Right cardiac atrium (tissue), 5 donors: ENCODE results near the gene TRIML2. TPM values are rescaled to one million over a fixed set of nuclear protein-coding genes. Genes with fewer than 3 reads are reported as not detected.

Source experiments
- ATAC-seq, 2 donors: fragments of 200-7000 bp; cut with Tn5 transposase; one replicate each; pipeline versions ENCODE4 v1.8.0 to v1.9.1; 2020; ENCODE audit warnings: moderate library complexity in 2 of 2, mild to moderate bottlenecking in 1 of 2
- DNase-seq, 3 donors: peaks; one replicate each; pipeline ENCODE4 v3.0.0-alpha.2; 2020
- H3K27ac ChIP-seq: one replicate; pipeline ENCODE4 v1.5.1; 2013; ENCODE audit warnings: mild to moderate bottlenecking, low read length, control low read depth, moderate library complexity
- H3K27me3 ChIP-seq: one replicate; pipeline ENCODE4 v1.6.1; 2013; ENCODE audit not compliant: control insufficient read depth, insufficient read depth
- H3K4me1 ChIP-seq: one replicate; pipeline ENCODE4 v1.6.1; 2013; ENCODE audit warnings: low read length; ENCODE audit not compliant: control insufficient read depth, insufficient read depth
- H3K4me3 ChIP-seq: one replicate; pipeline ENCODE4 v1.5.1; 2013; ENCODE audit warnings: low read length, control low read depth
- H3K9me3 ChIP-seq: one replicate; pipeline ENCODE4 v1.6.1; 2013; ENCODE audit warnings: low read length; ENCODE audit not compliant: control insufficient read depth
- WGBS: extraction: QIAGEN DNeasy Blood & Tissue Kit; methylation state at CpG from one replicate; pipeline ENCODE4 v1.1.7; 2013; 5-methylcytosine and 5-hydroxymethylcytosine counted together
- intact Hi-C, 4 donors: fragments of 100-400 bp; cut with DNase I; formaldehyde crosslinking; loops; one replicate each; pipeline versions ENCODE4 v1.11.0 to v1.14.0; 2022 to 2023
- long read RNA-seq, 4 donors: library from polyadenylated mRNA; unstranded; transcript quantifications; one replicate each; pipeline ENCODE4 v2.0.0, GENCODE V29; 2020 to 2021
- polyA plus RNA-seq: library from polyadenylated mRNA; stranded (reverse); fragments of 200-250 nt; gene quantifications from one replicate; pipeline ENCODE4 v1.2.3, GENCODE V29; 2013
- total RNA-seq, 4 donors: library from RNA; stranded (reverse); fragmentation: NEBNext Ultra II Directional; extraction: Animal tissue kit (Norgen Biotek cat#: 25700); gene quantifications; one replicate each; pipeline ENCODE4 v1.2.1, GENCODE V29; 2021
- donor health status: healthy with polysubstance abuse.
- donor health status: DM: no; HTN: yes; CAD: no.
- donor health status: DM: no; HTN: no; CAD: no.
- donor health status: DM: no; HTN: yes; CAD: no; lungs with severe emphysema.
- donor health status: DM: yes; HTN: yes; CAD: no.

The TRIML2 gene, protein sequence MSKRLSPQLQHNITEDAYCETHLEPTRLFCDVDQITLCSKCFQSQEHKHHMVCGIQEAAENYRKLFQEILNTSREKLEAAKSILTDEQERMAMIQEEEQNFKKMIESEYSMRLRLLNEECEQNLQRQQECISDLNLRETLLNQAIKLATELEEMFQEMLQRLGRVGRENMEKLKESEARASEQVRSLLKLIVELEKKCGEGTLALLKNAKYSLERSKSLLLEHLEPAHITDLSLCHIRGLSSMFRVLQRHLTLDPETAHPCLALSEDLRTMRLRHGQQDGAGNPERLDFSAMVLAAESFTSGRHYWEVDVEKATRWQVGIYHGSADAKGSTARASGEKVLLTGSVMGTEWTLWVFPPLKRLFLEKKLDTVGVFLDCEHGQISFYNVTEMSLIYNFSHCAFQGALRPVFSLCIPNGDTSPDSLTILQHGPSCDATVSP
- not detected for total RNA-seq
- polyA plus RNA-seq, result not detected
- long read RNA-seq, donor 1, result 0 reads
- long read RNA-seq, donor 2, result 0 reads
- long read RNA-seq, donor 3, result 0 reads
- long read RNA-seq, donor 4, result 0 reads

DNA sequence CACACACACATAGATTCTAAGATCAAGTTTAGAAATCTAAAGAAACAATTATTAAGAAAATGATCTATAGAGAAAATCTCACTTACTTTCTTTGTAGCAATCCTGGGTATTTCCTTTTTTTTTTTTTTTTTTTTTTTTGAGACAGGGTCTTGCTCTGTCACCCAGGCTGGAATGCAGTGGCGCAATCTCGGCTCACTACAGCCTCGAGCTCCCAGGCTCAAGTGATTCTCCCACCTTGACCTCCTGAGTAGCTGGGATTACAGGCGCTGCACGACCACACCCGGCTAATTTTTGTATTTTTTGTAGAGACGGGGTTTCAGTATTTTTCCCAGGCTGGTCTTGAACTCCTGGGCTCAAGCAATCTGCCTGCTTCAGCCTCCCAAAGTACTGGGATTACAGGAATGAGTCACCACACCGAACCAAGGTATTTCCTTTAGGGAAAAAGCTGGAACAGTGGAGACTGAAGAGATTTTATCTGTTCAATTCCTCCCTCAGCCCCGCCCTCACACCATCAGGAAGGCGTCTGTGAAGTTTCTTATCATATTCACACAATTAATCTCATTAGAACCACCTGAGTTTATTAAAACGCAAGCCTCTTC lies at the start of gene TRIML2:
Gene TRIML2, minus strand, starts transcription at position 447 of the 599 bp plus-strand sequence. CDS start 4,235 bp downstream, outside the sequence.
- ATAC-seq, result no peak
- Histone ChIP-seq H3K27me3 (no peaks in the 10 kb centered on the region), H3K9me3 (no peaks in the 10 kb centered on the region), H3K4me3 (no peak within 1 kb of the TSS), H3K27ac (no peak within 1 kb of the TSS), H3K4me1 (no peaks in the 10 kb centered on the region)
- no peak for DNase-seq
- 39% methylated on average over 11 of the region's 11 CpGs for WGBS
- intact Hi-C loops, result no loop called here

DNA sequence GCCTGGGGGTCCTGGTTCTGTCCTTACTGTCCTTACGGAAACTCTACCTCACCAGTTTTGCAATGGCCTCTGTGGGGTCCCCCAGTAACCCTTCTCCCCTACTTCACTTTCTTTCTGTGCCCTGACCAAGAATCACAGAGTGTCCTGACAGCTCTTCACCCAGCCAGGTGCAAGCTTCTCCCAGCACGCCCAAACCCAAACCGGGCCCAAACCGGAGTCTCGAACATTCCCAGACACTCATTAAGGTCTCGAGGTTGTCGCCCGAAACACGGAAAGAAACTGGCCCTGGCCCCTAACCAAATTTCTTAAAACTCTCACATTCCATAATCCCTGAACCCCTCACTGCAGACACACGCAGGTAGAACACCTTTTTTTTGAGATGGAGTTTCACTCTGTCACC lies 48.9 kb upstream of the TRIML2 start:
- WGBS, result 96% methylated on average over 10 of the region's 10 CpGs
- Histone ChIP-seq H3K9me3 (no peaks in the 10 kb centered on the region), H3K4me1 (no peaks in the 10 kb centered on the region), H3K4me3 (no peak overlapping the region), H3K27me3 (no peaks in the 10 kb centered on the region), H3K27ac (no peak overlapping the region)
- ATAC-seq (no peak), DNase-seq (no peak)
- intact Hi-C loops, result no loop called here

DNA sequence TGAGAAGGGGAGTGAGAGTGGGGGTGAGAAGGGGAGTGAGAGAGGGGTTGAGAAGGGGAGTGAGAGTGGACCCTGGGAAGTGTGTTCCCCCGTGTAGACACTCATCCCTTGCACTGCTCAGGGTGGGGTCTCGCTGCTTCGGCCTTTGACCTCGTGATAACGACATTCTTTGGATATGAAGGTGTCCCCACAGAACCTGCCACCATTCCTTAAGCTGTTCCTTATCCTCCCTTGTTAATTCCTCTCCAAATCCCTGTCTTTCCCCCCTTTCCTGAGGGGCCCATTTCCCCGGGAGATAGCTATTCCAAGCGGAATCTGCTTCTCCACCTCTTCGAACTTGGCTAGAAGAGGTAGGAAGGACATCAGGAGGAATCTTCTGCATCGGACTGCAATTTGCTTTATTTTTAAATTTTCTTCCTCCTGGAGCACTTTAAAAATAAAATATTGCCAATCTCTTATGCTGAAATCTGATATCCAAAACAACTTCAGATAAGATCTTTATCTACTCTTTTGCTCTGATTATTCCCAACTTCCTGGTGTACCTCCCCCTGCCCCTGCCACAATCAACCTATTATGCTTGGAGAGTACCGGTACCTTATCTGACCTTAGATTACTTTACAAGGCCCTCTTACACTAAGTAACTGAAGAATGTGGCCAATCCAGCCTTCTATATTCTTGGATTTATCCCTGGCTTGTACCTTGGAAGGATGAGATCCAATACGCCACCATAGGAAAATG lies 45.4 kb upstream of the TRIML2 start:
- WGBS, result 87% methylated on average over 11 of the region's 11 CpGs

DNA sequence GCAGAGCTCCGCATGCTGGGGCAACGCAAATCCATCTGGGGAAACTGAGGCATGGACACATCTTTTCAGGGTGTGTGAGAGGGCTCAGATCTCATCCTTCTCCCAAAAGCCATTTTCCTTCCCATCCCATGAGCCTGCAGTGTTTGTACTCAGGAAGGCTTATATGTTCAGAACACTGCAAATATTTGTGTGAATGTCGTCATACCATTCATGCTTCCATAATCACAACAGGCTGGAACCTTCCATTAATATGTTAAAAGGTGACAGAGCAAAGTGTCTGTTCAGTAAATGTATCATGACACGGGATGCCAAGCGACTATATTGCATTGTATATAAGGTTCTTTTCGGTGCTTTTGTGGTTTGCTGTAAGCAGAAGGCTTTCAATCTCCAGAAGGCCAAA lies 38.4 kb upstream of the TRIML2 start:
- WGBS, result 90% methylated on average over 6 of the region's 6 CpGs
- Histone ChIP-seq H3K4me1 (no peaks in the 10 kb centered on the region), H3K27me3 (no peaks in the 10 kb centered on the region), H3K4me3 (no peak overlapping the region), H3K9me3 (no peaks in the 10 kb centered on the region), H3K27ac (no peak overlapping the region)
- ATAC-seq, result no peak
- DNase-seq, result no peak
- intact Hi-C loops, result no loop called here

More for the DNA sequence above, 45.4 kb upstream of the TRIML2 start:
- intact Hi-C loops, result no loop called here
- Histone ChIP-seq H3K27me3 (no peaks in the 10 kb centered on the region), H3K27ac (no peak overlapping the region), H3K4me1 (no peaks in the 10 kb centered on the region), H3K9me3 (no peaks in the 10 kb centered on the region), H3K4me3 (no peak overlapping the region)
- ATAC-seq (no peak), DNase-seq (no peak)

DNA sequence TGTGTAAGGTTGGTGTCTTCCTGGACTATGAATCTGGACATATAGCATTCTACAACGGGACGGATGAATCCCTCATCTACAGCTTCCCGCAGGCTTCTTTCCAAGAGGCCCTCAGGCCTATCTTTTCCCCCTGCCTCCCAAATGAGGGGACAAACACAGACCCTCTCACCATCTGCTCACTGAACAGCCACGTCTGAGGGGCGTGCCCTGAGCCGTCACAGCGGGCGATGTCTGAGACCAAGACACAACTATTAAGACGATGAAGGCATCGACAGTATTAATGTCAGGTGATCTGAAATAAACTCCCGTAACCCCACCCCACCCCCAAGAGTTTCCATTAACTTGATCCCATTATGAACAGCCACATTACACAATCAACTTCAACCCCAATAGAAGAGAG lies 37.8 kb upstream of the TRIML2 start:
- ATAC-seq (no peak), DNase-seq (no peak)
- H3K4me1 ChIP-seq, result no peaks in the 10 kb centered on the region
- no peak overlapping the region for H3K27ac ChIP-seq
- intact Hi-C loops, result no loop called here
- no peaks in the 10 kb centered on the region for H3K9me3 ChIP-seq
- no peaks in the 10 kb centered on the region for H3K27me3 ChIP-seq
- H3K4me3 ChIP-seq, result no peak overlapping the region
- 91% methylated on average over 11 of the region's 11 CpGs for WGBS

DNA sequence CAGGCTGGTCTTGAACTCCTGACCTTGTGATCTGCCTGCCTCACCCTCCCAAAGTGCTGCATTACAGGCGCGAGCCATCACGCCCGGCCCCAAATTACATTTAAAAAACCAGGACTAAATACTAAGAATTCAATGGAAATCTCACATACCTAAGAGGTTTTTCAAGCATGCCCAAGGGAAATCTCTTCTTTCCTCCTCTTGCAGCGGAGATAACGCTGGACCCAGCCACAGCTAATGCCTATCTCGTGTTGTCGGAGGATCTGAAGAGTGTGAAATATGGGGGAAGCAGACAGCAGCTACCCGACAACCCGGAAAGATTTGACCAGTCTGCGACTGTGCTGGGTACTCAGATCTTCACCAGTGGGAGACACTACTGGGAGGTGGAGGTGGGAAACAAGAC lies 37.2 kb upstream of the TRIML2 start:
- H3K27ac ChIP-seq, result no peak overlapping the region
- H3K4me1 ChIP-seq, result no peaks in the 10 kb centered on the region
- ATAC-seq, result no peak
- DNase-seq, result no peak
- intact Hi-C loops, result no loop called here
- WGBS, result 65% methylated on average over 11 of the region's 11 CpGs
- no peaks in the 10 kb centered on the region for H3K27me3 ChIP-seq
- no peak overlapping the region for H3K4me3 ChIP-seq
- H3K9me3 ChIP-seq, result no peaks in the 10 kb centered on the region

DNA sequence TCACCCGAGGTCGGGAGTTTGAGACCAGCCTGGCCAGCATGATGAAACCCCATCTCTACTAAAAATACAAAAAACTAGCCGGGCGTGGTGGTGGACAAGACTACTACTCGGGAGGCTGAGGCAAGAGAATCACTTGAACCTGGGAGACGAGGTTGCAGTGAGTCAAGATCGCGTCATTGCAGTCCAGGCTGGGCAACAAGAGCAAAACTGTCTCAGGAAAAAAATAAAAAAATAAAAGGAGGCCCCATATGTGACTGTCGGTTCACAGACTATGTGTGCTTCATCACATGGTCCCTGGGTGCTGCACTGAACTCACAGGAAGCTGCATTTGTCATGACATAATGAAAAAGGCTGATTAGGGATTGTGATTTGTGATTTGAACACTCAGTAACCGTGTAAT lies 36.2 kb upstream of the TRIML2 start:
- H3K4me3 ChIP-seq, result no peak overlapping the region
- no peaks in the 10 kb centered on the region for H3K27me3 ChIP-seq
- ATAC-seq (no peak), DNase-seq (no peak)
- 82% methylated on average over 10 of the region's 10 CpGs for WGBS
- no peak overlapping the region for H3K27ac ChIP-seq
- intact Hi-C loops, result no loop called here
- H3K4me1 ChIP-seq, result no peaks in the 10 kb centered on the region
- H3K9me3 ChIP-seq, result no peaks in the 10 kb centered on the region

DNA sequence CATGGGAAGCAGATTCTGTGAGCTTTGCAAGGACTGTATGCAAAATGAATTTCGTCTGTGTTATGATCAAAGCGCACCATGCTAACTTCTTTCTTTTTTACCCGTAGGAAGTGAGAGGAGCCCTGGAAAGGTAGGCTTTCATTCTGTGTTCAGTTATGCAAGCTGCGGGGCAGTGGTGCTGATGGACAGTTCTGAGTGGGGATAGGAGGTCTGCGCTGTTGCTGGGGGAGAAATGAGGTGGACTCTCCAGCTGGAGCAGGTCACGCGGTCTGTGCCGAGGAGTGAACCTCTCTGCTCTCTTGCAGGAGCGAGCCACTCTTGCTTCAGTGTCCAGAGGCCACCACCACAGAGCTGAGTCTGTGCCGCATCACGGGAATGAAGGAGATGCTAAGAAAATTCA lies 34.3 kb upstream of the TRIML2 start:
- Histone ChIP-seq H3K27ac (no peak overlapping the region), H3K27me3 (no peaks in the 10 kb centered on the region), H3K9me3 (no peaks in the 10 kb centered on the region), H3K4me1 (no peaks in the 10 kb centered on the region), H3K4me3 (no peak overlapping the region)
- intact Hi-C loops, result no loop called here
- ATAC-seq, result no peak
- no peak for DNase-seq
- WGBS, result 56% methylated on average over 11 of the region's 11 CpGs

DNA sequence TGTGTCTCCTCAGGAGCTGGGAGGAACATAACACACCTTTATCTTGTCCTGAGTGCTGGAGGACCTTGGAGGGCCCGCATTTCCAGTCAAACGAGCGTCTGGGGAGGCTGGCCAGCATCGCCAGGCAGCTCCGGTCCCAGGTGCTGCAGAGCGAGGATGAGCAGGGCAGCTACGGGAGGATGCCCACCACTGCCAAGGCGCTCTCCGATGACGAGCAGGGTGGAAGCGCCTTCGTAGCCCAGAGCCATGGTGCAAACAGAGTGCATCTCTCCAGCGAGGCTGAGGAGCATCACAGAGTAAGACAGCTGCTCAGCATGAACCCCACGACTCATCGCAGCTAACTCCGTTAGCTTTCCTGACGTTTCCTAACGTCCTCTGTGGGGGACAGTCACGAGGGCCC lies 30.3 kb upstream of the TRIML2 start:
- ATAC-seq (no peak), DNase-seq (no peak)
- intact Hi-C loops, result no loop called here
- H3K9me3 ChIP-seq, result no peaks in the 10 kb centered on the region
- no peaks in the 10 kb centered on the region for H3K4me1 ChIP-seq
- no peak overlapping the region for H3K4me3 ChIP-seq
- peaks cover 3% of the 10 kb centered on the region for H3K27me3 ChIP-seq
- WGBS, result 88% methylated on average over 19 of the region's 19 CpGs
- no peak overlapping the region for H3K27ac ChIP-seq

DNA sequence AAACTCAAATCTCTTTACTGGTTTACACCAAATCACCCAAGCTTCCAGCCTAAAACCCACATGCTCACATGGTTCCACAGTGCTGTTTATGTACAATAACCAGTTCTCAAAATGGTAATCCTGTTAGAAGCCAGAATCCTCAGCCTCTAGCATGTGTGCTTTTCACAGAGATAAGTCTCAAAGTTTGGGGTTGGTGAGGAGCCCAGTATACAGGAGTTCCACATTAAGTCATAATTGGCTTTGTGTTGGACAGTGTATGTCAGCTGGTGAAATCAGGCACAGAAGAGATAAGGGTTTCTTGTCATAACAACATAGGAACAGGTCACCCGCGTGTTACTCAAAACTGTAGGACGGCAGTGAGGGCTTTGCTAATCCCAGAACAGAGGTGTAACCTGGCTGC lies 29.7 kb upstream of the TRIML2 start, which contains the start of gene TRIML1:
Gene TRIML1, plus strand, starts transcription at position 301 of the 400 bp plus-strand sequence. CDS start 118 bp downstream, outside the sequence.
- no peak within 1 kb of the TSS for H3K27ac ChIP-seq
- H3K4me3 ChIP-seq, result no peak within 1 kb of the TSS
- intact Hi-C loops, result no loop called here
- 82% methylated on average over 3 of the region's 3 CpGs for WGBS
- peaks cover 3% of the 10 kb centered on the region for H3K27me3 ChIP-seq
- ATAC-seq (no peak), DNase-seq (no peak)
- H3K4me1 ChIP-seq, result no peaks in the 10 kb centered on the region
- no peaks in the 10 kb centered on the region for H3K9me3 ChIP-seq

DNA sequence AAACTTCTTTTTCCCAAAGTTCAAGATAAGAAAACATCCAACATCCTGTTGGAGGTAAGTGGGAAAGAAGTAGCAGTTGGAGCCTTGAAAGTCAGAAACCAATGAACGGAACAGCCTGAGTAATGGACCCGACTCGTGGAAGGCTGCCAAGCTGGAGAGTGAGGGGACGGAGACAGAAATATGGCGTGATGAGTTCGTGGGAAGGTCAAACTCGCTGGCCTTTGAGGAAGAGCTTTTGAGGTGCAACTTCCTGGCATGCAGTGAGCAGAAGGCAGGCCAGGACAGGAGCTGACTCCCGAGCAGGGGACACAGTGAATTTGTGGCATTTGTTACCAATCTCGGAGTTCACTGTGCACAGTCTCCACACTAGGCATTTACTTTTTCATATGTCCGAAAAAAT lies 28.8 kb upstream of the TRIML2 start:
- WGBS, result 43% methylated on average over 10 of the region's 10 CpGs
- Histone ChIP-seq H3K27ac (no peak overlapping the region), H3K4me1 (no peaks in the 10 kb centered on the region), H3K9me3 (no peaks in the 10 kb centered on the region), H3K27me3 (peaks cover 3% of the 10 kb centered on the region), H3K4me3 (no peak overlapping the region)
- DNase-seq (no peak), ATAC-seq (no peak)
- intact Hi-C loops, result no loop called here
